ENCODE measurements around the gene BAZ2B. TPM values are rescaled to one million over a fixed set of nuclear protein-coding genes. Genes with fewer than 3 reads are reported as not detected.

The BAZ2B gene
- total RNA-seq, 4 donors from 2014 or later, result 46.8 to 72.8 (median 53.4) TPM

GRCh38 chr2:159505196-159505595 is 111.2 kb downstream of the BAZ2B start:
- no peak for DNase-seq (ENCODE audit: low spot score in 2 of 2)
- no peak overlapping the region for H3K4me3 ChIP-seq (ENCODE audit: low read depth, poor library complexity, severe bottlenecking)
- intact Hi-C loops (cut with DNase I; ENCODE audit: low total_unique reads), result no loop called here
- 91 to 95% methylated on average over 1 of the region's 1 CpG for WGBS, 2 donors
- TF ChIP-seq, protein P1, sequence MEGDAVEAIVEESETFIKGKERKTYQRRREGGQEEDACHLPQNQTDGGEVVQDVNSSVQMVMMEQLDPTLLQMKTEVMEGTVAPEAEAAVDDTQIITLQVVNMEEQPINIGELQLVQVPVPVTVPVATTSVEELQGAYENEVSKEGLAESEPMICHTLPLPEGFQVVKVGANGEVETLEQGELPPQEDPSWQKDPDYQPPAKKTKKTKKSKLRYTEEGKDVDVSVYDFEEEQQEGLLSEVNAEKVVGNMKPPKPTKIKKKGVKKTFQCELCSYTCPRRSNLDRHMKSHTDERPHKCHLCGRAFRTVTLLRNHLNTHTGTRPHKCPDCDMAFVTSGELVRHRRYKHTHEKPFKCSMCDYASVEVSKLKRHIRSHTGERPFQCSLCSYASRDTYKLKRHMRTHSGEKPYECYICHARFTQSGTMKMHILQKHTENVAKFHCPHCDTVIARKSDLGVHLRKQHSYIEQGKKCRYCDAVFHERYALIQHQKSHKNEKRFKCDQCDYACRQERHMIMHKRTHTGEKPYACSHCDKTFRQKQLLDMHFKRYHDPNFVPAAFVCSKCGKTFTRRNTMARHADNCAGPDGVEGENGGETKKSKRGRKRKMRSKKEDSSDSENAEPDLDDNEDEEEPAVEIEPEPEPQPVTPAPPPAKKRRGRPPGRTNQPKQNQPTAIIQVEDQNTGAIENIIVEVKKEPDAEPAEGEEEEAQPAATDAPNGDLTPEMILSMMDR (IDR thresholded peaks at IDR 0.05), result no peak
- TF ChIP-seq POLR2A (IDR thresholded peaks at IDR 0.05), result no peak

DNA sequence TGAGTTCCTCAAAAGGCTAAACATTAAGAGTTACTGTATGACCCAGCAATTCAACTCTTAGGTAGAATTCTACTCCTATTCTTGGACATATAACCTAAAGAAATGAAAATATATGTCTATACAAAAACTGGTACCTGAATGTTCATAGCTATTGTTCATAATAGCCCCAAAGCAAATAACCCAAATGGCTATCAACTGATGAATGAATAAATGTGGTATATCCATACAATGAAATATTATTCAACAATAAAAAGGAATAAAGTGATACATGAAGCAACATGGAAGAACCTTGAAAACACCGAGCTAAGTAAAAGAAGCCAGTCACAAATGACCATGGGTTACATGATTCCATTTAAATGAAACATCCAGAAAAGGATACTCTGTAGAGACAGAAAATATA is 114.6 kb downstream of the BAZ2B start:
- intact Hi-C loops (cut with DNase I; ENCODE audit: low total_unique reads), result no loop called here
- DNase-seq (ENCODE audit: low spot score in 2 of 2), result no peak
- H3K4me3 ChIP-seq (ENCODE audit: low read depth, poor library complexity, severe bottlenecking), result no peak overlapping the region
- no peak for TF ChIP-seq POLR2A (IDR thresholded peaks at IDR 0.05)
- TF ChIP-seq, protein P1 (IDR thresholded peaks at IDR 0.05), result no peak
- WGBS, 2 donors, result 95 to 96% methylated on average over 1 of the region's 1 CpG

DNA sequence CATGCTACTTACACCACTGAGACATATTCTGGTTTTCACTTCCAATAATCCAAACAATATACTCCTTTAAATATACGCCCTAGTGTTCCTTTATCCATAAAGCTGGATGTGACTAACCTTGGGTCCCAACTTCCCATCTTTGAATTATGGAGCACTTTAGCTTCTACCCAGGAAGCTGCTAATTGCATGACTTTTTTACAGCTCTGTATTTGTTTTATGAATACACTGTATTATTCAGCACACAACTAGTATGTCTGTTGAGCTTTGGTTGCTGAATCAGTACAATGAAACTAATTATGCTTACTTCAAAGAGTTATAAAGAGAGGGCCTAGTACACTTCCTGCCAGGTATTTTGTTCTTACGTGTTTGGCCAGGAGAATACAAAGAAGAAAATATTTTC is 118.5 kb downstream of the BAZ2B start:
- intact Hi-C loops (cut with DNase I; ENCODE audit: low total_unique reads), result no loop called here
- 75 to 76% methylated on average over 2 of the region's 2 CpGs for WGBS, 2 donors
- no peak overlapping the region for H3K4me3 ChIP-seq (ENCODE audit: low read depth, poor library complexity, severe bottlenecking)
- TF ChIP-seq, protein P1 (IDR thresholded peaks at IDR 0.05), result no peak
- TF ChIP-seq POLR2A (IDR thresholded peaks at IDR 0.05), result no peak
- DNase-seq (ENCODE audit: low spot score in 2 of 2), result no peak

GRCh38 chr2:159497256-159497655 is 119.1 kb downstream of the BAZ2B start:
- no peak overlapping the region for H3K4me3 ChIP-seq (ENCODE audit: low read depth, poor library complexity, severe bottlenecking)
- TF ChIP-seq POLR2A (IDR thresholded peaks at IDR 0.05), result no peak
- TF ChIP-seq, protein P1 (IDR thresholded peaks at IDR 0.05), result no peak
- DNase-seq (ENCODE audit: low spot score in 2 of 2), result peak in 1 of 2 donors; percentile 37
- intact Hi-C loops (cut with DNase I; ENCODE audit: low total_unique reads), result no loop called here

- TF ChIP-seq, protein P1 (IDR thresholded peaks at IDR 0.05), result no peak
- no peak for TF ChIP-seq POLR2A (IDR thresholded peaks at IDR 0.05)
- intact Hi-C loops (cut with DNase I; ENCODE audit: low total_unique reads), result no loop called here
- 90 to 93% methylated on average over 2 of the region's 2 CpGs for WGBS, 2 donors
- no peak for DNase-seq (ENCODE audit: low spot score in 2 of 2)
- H3K4me3 ChIP-seq (ENCODE audit: low read depth, poor library complexity, severe bottlenecking), result no peak overlapping the region
These were observed 126.9 kb downstream of the BAZ2B start for GRCh38 chr2:159489476-159489875.

DNA sequence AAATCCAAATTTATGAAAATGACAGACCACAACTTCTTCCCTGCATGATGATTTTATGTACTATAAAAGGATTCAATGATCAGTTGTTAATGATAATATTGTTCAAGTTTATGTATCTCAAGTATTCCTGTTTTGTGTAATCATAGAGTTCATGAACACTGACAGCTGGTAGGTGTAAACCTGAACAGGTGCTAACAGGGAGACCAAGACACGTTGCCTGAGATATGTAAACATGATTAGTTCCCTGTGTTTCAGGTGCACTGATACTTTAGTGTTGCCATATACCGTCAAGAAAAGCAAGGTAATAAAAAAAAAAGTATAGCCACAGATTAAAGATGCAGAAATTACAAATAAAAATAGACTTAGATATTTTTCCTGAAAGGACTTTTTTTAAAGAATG is 131.8 kb downstream of the BAZ2B start:
- H3K4me3 ChIP-seq (ENCODE audit: low read depth, poor library complexity, severe bottlenecking), result no peak overlapping the region
- intact Hi-C loops (cut with DNase I; ENCODE audit: low total_unique reads), result no loop called here
- DNase-seq (ENCODE audit: low spot score in 2 of 2), result no peak
- 55 to 56% methylated on average over 2 of the region's 2 CpGs for WGBS, 2 donors
- no peak for TF ChIP-seq POLR2A (IDR thresholded peaks at IDR 0.05)
- TF ChIP-seq, protein P1 (IDR thresholded peaks at IDR 0.05), result no peak

Data from lower leg skin (tissue), 4 donors.